ENCODE data around the gene NIM1K. TPM values are rescaled to one million over a fixed set of nuclear protein-coding genes. Genes with fewer than 3 reads are reported as not detected.

The NIM1K gene
- total and polyA plus RNA-seq, 10 donors: 0.13 to 1.1 (median 0.39) TPM; not detected in 1

DNA sequence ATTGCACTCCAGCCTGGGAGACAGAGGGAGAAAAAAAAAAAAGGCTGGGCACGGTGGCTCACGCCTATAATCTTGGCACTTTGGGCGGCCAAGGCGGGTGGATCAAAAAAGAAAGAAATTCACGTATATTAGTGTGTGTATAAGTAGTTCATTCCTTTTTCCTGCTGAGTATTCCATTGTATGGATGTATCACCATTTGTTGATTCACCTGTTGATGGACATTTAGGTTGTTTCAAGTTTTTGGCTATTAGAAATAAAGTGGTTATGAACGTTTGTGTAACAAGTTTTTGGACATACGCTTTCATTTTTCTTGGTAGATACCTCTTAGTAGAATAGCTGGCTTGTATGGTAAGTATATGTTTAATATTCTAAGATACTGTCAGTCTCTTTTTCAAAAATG lies 42.8 kb upstream of the NIM1K start:
- Histone ChIP-seq H3K36me3 (peaks cover 0 to 97% (median 18%) of the 10 kb centered on the region in 6 donors), H3K4me3 (no peak overlapping the region), H3K27ac (no peak overlapping the region), H3K4me1 (no peaks in the 10 kb centered on the region), H3K9me3 (no peaks in the 10 kb centered on the region), H3K27me3 (replicated peaks in 1 of 7) (no peaks in the 10 kb centered on the region)
- WGBS, 5 donors: 90 to 97% (median 96%) methylated on average over 7 of the region's 7 CpGs
- intact Hi-C loops (cut with DNase I; ENCODE audit: low total_unique reads): no loop called here
- TF ChIP-seq, protein P1, sequence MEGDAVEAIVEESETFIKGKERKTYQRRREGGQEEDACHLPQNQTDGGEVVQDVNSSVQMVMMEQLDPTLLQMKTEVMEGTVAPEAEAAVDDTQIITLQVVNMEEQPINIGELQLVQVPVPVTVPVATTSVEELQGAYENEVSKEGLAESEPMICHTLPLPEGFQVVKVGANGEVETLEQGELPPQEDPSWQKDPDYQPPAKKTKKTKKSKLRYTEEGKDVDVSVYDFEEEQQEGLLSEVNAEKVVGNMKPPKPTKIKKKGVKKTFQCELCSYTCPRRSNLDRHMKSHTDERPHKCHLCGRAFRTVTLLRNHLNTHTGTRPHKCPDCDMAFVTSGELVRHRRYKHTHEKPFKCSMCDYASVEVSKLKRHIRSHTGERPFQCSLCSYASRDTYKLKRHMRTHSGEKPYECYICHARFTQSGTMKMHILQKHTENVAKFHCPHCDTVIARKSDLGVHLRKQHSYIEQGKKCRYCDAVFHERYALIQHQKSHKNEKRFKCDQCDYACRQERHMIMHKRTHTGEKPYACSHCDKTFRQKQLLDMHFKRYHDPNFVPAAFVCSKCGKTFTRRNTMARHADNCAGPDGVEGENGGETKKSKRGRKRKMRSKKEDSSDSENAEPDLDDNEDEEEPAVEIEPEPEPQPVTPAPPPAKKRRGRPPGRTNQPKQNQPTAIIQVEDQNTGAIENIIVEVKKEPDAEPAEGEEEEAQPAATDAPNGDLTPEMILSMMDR (IDR thresholded peaks at IDR 0.05 in 8 of 11, conservative IDR thresholded peaks at IDR 0.05 in 3 of 11): no peak
- TF ChIP-seq POLR2A (IDR thresholded peaks at IDR 0.05) (no peak), POLR2AphosphoS5 (IDR thresholded peaks at IDR 0.05) (no peak)
- DNase-seq: no peak

DNA sequence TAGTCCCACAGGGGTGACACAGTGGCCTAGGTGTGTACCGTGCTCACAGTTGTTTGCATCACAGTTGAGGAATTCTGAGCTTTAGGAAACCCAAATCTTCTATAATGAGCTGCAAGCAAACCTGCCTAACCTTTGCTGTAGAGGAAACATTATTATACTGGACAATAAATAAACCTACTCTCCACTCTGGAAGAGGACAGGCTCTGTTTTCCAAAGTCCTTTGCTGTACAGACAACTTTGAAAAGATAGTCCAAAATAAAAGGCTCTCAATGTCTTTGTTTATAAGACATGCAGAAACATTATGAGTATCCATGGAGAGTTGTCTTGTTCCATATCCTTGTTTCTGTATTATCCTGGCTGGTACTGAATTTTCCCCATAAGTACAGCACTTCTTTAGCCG lies 42.0 kb upstream of the NIM1K start:
- no peak overlapping the region for H3K4me3 ChIP-seq
- TF ChIP-seq POLR2A (IDR thresholded peaks at IDR 0.05) (no peak), POLR2AphosphoS5 (IDR thresholded peaks at IDR 0.05) (no peak)
- TF ChIP-seq, protein P1 (IDR thresholded peaks at IDR 0.05 in 8 of 11, conservative IDR thresholded peaks at IDR 0.05 in 3 of 11): no peak
- DNase-seq: no peak
- no peak overlapping the region for H3K27ac ChIP-seq
- H3K4me1 ChIP-seq: no peaks in the 10 kb centered on the region
- H3K36me3 ChIP-seq: peaks cover 0 to 97% (median 18%) of the 10 kb centered on the region in 6 donors
- intact Hi-C loops (cut with DNase I; ENCODE audit: low total_unique reads): no loop called here
- no peaks in the 10 kb centered on the region for H3K27me3 ChIP-seq (replicated peaks in 1 of 7)
- no peaks in the 10 kb centered on the region for H3K9me3 ChIP-seq
- 97 to 100% (median 98%) methylated on average over 2 of the region's 2 CpGs for WGBS, 5 donors

DNA sequence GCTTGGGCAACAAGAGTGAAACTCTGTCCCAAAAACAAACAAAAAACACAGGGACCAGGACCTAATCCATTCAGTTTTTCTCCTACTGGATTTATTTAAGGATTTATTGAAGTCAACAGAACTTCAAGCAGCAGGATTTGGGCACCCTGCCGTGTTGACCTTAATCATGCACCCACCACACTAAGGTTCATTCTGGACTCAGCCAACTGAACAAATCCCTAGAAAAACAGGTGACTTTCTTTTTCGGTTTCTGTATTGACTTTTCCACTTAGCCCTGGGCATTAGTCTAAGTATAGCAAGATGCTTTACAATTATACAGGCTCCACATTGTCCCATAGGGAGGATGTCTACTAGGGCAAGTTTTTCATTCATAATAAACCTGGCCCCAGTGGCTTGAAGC lies 41.3 kb upstream of the NIM1K start:
- Histone ChIP-seq H3K9me3 (no peaks in the 10 kb centered on the region), H3K36me3 (peaks cover 0 to 91% (median 18%) of the 10 kb centered on the region in 6 donors), H3K4me1 (no peaks in the 10 kb centered on the region), H3K4me3 (no peak overlapping the region), H3K27me3 (replicated peaks in 1 of 7) (no peaks in the 10 kb centered on the region), H3K27ac (no peak overlapping the region)
- no peak for TF ChIP-seq POLR2AphosphoS5 (IDR thresholded peaks at IDR 0.05)
- TF ChIP-seq POLR2A (IDR thresholded peaks at IDR 0.05): no peak
- TF ChIP-seq, protein P1 (IDR thresholded peaks at IDR 0.05 in 8 of 11, conservative IDR thresholded peaks at IDR 0.05 in 3 of 11): no peak
- DNase-seq: no peak
- WGBS, 5 donors: 92 to 100% (median 93%) methylated on average over 2 of the region's 2 CpGs
- intact Hi-C loops (cut with DNase I; ENCODE audit: low total_unique reads): no loop called here

DNA sequence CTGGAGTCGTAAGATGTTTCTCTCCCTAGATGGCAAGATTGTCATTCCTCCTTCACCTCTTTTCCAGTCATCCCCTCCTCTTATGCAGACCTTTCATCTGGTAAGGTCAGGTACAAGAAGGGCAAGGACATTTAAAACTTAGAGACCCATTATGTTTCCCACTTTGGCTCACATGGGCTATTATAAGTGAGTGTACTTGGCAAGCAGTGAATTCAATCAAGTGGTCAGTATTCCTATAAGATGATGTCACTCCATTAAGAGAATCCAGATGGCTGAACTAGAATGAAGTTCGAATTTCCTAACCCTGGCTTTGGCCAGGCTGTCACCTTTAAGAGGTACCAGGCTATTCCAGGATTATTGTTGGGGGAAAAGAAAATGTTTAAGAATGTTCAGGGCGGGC lies 39.1 kb upstream of the NIM1K start:
- no peak for DNase-seq
- Histone ChIP-seq H3K9me3 (no peaks in the 10 kb centered on the region), H3K27me3 (replicated peaks in 1 of 7) (no peaks in the 10 kb centered on the region), H3K27ac (no peak overlapping the region), H3K4me1 (no peaks in the 10 kb centered on the region), H3K36me3 (peaks cover 0 to 78% (median 15%) of the 10 kb centered on the region in 6 donors), H3K4me3 (no peak overlapping the region)
- TF ChIP-seq, protein P1 (IDR thresholded peaks at IDR 0.05 in 8 of 11, conservative IDR thresholded peaks at IDR 0.05 in 3 of 11): no peak
- no peak for TF ChIP-seq POLR2AphosphoS5 (IDR thresholded peaks at IDR 0.05)
- no peak for TF ChIP-seq POLR2A (IDR thresholded peaks at IDR 0.05)
- intact Hi-C loops (cut with DNase I; ENCODE audit: low total_unique reads): no loop called here
- WGBS, 5 donors: 80 to 97% (median 89%) methylated on average over 3 of the region's 3 CpGs
